Measurements from ENCODE around the gene HMGCR. TPM values are rescaled to one million over a fixed set of nuclear protein-coding genes. Genes with fewer than 3 reads are reported as not detected.
"Not testable (repeated sequence)": the region's sequence is repeated elsewhere in the genome, so short reads cannot be mapped to it uniquely, and the experiment has no call there.

HMGCR gene
- polyA plus RNA-seq (ENCODE audit: insufficient read length) = 25.5 TPM

GRCh38 chr5:75336615-75337336, at the start of gene HMGCR:
HMGCR (plus strand) TSS chr5:75337220; CDS start chr5:75342606, 5,386 bp downstream.
- peak; percentile 98 for DNase-seq

DNA sequence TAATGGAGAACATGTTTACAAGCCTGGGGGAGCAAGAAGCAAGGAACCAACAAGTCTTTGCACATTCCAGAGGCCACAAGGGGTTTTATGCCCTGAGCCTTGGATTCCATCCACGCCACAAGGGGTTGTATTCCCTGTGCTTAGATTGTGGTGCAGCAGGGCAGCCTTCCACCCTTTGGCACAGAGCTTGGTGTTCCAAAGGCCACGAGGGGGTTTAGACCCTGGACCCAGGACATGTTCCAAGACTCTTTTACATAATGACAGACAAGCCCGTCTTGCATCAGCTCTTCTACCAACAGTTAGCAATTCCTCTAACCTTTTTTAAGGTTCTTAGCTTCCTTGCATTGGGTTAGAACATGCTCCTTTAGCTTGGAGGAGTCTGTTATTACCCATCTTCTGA, 45.2 kb upstream of the HMGCR start:
- DNase-seq = not testable (repeated sequence)

- no peak for DNase-seq
Measured at GRCh38 chr5:75300084-75300483, 36.9 kb upstream of the HMGCR start.

GRCh38 chr5:75303419-75303818, 33.6 kb upstream of the HMGCR start:
- no peak for DNase-seq

DNA sequence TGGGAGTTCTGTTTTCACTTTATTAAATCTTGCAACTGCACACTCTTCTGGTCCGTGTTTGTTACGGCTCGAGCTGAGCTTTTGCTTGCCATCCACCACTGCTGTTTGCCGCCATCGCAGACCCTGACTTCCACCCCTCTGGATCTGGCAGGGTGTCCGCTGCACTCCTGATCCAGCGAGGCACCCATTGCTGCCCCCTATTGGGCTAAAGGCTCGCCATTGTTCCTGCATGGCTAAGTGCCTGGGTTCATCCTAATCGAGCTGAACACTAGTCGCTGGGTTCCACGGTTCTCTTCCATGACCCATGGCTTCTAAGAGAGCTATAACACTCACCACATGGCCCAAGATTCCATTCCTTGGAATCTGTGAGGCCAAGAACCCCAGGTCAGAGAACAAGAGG, 32.5 kb upstream of the HMGCR start:
- not testable (repeated sequence) for DNase-seq

- DNase-seq = no peak
Measured at GRCh38 chr5:75306746-75307145, 30.3 kb upstream of the HMGCR start.

- DNase-seq = no peak
Measured at GRCh38 chr5:75310212-75310611, 26.8 kb upstream of the HMGCR start.

GRCh38 chr5:75319148-75319547, 17.9 kb upstream of the HMGCR start:
- DNase-seq = not testable (repeated sequence)

DNA sequence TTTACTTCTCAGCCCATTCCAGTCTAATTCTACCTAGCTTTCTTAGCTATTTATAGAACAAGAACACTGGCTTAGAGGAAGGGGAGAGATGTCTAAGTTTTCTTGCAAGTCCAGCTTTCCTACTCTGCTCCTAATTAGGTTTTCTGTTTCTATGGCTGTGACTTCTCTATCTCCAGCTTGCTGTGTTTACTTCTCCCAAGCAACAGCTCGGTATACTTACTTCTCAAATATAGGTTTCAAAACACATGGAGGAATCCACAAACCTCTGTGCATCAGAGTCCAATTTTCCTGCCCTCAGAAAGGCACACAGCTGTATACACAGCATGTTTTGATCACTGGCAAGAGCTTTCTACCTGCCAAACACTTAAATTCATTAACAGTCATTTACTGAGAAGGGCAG, 17.4 kb upstream of the HMGCR start:
- DNase-seq = no peak

DNA sequence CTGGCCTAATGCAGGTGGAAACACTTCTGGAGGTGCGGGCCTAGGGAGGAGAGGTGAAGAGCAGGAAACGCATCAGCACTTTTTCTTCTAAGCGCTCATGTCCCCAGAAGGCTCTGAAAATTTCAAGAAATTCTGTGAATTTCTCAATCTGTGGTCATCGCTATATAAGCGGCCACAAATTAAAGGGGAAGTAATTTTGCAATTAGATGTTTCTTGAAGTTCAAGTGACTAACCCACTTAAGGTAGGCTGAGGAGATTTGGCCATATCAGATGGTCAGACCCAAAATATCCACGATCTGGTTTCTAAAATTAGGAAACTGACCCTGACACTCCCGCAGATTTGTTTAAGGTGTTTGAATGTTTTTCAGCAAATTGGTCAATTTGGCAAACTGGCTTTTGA, 16.6 kb upstream of the HMGCR start:
- no peak for DNase-seq

GRCh38 chr5:75322066-75322465, 15.0 kb upstream of the HMGCR start:
- DNase-seq = no peak

DNA sequence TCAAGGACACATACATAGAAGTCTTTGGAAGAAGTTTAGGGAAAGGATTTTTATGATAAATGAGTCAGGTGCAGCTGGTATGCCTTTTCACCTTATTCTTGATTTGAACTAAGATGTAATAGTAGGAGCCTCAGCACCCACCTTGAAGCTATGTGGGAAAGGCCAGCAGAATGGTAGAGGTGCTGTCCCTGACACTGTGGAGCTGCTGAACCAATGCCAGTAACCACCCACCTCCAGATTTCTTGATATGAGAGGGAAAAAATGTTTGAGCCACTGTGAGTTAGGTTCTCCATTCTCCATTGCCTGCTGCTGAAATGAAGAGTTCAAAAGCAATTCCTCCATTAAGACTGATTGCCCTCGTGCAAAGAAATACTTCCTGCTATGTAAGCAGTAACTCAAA, 12.2 kb upstream of the HMGCR start:
- DNase-seq = no peak

DNA sequence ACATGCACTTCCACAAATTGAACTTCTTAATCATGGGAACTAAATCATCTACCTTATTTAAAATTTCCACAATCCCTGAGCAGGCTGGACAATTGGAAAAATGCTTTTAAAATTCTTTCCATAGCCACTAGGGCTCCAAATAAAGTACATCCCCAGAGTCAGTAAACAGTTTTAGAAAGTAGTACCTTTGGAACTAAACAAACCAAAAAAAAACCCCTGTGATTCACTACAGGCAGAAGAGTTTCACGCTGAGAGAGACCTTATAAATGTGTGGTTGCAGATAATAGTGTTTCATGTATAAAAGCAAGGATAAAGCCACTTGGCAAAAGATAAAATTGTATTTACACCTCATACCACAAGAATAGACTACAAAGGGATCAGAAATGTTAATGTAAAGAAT, 11.8 kb upstream of the HMGCR start:
- no peak for DNase-seq

DNA sequence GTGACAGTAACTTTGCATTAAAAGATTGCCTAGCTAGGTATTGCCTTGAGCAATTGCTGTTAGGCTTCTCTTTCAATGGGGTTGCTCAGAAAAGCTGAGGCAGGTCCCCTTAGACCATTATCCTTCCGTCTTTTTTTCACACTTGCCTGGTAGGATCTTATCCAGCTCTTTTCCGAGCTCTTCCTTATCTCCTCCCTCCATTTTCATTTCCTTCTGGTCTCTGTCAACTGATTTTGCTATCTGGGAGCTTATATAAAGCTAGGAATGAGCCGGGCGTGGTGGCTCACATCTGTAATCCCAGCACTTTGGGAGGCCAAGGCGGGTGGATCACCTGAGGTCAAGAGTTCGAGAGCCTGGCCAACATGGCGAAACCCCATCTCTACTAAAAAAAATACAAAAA, 6.6 kb upstream of the HMGCR start:
- no peak for DNase-seq

DNA sequence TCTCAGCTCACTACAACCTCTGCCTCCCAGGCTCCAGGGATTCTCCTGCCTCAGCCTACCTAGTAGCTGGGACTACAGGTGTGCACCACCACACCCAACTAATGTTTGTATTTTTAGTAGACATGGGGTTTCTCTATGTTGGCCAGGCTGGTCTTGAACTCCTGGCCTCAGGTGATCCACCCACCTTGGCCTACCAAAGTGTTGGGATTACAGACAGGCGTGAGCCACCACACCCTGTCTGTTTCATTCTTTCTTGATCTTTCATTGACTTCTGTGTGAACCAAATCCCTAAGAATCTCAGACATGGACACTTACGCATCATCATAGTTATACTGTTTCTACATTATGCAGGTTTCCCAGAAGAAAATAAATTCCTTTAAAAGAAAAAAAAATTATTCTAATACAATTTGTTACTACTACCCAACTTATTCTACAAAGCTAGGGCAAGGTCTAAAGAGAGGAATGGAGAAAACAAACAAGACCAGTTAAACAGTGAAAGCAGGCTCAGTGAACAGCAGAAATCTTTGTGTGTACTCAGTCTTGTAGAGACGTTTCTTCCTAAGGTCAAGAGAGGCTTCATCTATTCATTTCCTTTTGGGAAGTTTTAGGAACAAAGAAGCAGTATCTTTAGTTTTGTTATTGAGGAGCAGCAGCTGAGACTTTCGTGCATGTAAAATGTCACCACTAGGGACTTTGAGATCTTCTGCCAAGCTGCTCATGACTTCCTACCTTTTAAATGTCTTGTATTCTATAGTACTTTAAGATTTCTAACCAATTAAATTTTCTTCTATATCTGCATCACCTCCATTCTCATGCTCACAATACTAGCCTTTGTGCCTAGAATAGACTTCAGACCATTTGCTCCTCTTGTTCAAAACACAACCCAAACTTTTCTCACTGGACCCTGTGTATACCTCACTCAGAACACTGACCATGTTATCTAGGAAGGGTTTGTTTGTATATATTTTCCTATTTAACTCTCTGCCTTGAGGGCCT, 5.6 kb upstream of the HMGCR start:
- no peak for DNase-seq

GRCh38 chr5:75333759-75334158, 3.3 kb upstream of the HMGCR start:
- not testable (repeated sequence) for DNase-seq

- DNase-seq = not testable (repeated sequence)
Measured at GRCh38 chr5:75334413-75334812, 2.6 kb upstream of the HMGCR start.

GRCh38 chr5:75335486-75335885, 1.5 kb upstream of the HMGCR start:
- no peak for DNase-seq

- DNase-seq = peak; percentile 42
Measured at GRCh38 chr5:75335952-75336614, 937 bp upstream of the HMGCR start.

- DNase-seq = peak; percentile 32
Measured at GRCh38 chr5:75337366-75338021, 474 bp downstream of the HMGCR start.

DNA sequence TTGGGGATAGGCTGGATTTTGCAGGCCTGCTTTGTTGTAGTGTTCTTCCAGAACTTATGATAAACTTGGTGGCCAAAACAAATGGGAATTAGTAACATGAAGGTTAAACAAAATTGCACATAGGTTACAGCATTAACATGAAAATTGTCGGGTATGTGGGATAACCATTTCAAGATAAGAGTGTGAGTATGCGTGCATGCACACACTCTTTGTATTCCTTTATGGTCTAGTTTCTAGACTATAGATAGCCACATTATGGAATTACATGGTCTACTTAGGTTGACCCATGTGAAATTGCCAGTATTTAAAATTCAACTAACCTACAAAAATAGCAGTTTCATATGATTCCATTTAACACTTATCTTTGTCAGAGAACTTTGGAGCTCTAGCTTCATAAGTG, 1.4 kb downstream of the HMGCR start:
- no peak for DNase-seq

GRCh38 chr5:75340714-75341478, 3.9 kb downstream of the HMGCR start:
- DNase-seq = no peak

All from hindlimb muscle (tissue), 1 donor.